Measurements from ENCODE around the gene RBBP6.

DNA sequence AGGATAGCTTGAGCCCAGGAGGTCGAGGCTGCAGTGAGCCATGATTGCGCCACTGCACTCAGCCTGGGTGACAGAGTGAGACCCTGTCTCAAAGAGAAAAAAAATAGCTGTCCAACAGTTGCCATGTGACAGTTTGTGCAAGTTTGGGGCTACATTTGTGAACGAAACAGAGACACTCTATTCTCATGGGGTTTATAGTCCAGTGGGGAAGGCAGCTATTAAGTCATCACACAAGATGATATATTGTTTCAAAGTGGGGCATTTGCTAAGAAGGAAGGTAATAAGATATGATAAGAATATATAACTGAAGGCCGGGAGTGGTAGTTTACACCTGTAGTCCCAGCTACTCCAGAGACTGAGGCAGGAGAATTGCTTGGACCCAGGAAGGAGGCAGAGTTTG lies 73.3 kb downstream of the RBBP6 start:
- TF ChIP-seq, protein P1, sequence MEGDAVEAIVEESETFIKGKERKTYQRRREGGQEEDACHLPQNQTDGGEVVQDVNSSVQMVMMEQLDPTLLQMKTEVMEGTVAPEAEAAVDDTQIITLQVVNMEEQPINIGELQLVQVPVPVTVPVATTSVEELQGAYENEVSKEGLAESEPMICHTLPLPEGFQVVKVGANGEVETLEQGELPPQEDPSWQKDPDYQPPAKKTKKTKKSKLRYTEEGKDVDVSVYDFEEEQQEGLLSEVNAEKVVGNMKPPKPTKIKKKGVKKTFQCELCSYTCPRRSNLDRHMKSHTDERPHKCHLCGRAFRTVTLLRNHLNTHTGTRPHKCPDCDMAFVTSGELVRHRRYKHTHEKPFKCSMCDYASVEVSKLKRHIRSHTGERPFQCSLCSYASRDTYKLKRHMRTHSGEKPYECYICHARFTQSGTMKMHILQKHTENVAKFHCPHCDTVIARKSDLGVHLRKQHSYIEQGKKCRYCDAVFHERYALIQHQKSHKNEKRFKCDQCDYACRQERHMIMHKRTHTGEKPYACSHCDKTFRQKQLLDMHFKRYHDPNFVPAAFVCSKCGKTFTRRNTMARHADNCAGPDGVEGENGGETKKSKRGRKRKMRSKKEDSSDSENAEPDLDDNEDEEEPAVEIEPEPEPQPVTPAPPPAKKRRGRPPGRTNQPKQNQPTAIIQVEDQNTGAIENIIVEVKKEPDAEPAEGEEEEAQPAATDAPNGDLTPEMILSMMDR (IDR thresholded peaks at IDR 0.05), result no peak
- no peak for TF ChIP-seq EP300 (IDR thresholded peaks at IDR 0.05; ENCODE audit: low read depth)
- TF ChIP-seq POLR2AphosphoS5 (IDR thresholded peaks at IDR 0.05), result no peak
